Measurements from ENCODE around the gene SNX32. TPM values are rescaled to one million over a fixed set of nuclear protein-coding genes. Genes with fewer than 3 reads are reported as not detected.

SNX32 gene
- total RNA-seq, 1 donor, result under 0.01 TPM

GRCh38 chr11:65899356-65900124, 65.8 kb downstream of the SNX32 start:
- TF ChIP-seq, protein P1, sequence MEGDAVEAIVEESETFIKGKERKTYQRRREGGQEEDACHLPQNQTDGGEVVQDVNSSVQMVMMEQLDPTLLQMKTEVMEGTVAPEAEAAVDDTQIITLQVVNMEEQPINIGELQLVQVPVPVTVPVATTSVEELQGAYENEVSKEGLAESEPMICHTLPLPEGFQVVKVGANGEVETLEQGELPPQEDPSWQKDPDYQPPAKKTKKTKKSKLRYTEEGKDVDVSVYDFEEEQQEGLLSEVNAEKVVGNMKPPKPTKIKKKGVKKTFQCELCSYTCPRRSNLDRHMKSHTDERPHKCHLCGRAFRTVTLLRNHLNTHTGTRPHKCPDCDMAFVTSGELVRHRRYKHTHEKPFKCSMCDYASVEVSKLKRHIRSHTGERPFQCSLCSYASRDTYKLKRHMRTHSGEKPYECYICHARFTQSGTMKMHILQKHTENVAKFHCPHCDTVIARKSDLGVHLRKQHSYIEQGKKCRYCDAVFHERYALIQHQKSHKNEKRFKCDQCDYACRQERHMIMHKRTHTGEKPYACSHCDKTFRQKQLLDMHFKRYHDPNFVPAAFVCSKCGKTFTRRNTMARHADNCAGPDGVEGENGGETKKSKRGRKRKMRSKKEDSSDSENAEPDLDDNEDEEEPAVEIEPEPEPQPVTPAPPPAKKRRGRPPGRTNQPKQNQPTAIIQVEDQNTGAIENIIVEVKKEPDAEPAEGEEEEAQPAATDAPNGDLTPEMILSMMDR (IDR thresholded peaks at IDR 0.05; ENCODE audit: insufficient read depth, low read depth, low read length), result no peak
- peak; percentile 82 for DNase-seq (ENCODE audit: low read depth)
- peak overlapping the region; percentile 84 for H3K4me3 ChIP-seq (ENCODE audit: low read depth, low read length)

DNA sequence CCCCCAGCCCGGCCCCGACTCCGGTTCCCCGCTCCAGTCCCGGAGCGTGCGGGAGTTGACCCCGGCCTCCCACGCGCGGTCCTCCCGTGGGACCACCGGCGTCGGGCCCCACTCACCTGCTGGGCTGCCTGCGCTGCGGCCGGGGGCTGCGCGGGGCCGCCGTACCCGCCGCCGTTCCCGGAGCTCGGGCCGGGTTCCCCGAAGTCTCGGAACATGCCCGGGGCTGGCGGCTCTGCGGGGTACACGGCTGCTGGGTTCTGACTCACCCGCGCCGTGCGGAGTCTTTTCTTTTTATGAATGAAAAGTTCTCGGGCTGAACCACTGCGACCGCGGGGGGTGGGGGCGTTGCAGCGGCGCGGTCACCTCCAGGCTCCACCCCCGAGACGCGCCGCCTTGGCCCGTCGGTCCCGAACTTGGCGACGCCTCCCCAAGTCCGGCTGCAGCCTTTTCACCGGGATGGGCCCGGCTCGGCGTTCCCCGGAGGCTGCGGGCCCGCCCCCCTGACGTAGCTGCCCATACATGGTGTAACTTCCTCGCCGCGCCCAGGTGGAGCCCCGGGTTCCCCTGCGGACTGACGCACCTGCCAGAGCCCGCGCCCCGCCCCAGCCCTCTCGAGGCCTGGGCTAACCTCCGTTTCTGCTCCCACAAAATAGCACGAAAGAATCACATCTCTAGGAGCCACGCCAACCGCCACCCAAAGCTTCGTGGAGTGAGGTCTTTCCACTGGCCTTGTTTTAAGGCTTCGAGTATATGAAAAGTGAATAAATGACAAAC, 66.5 kb downstream of the SNX32 start, which contains the start of gene FOSL1:
TSS of gene FOSL1 (minus strand) at position 264 of the 774 bp plus-strand sequence. CDS start at position 215, 49 bp downstream.
- DNase-seq (ENCODE audit: low read depth), result peak; percentile 96
- peak within 1 kb of the TSS; percentile 84 for H3K4me3 ChIP-seq (ENCODE audit: low read depth, low read length)
- TF ChIP-seq, protein P1 (IDR thresholded peaks at IDR 0.05; ENCODE audit: insufficient read depth, low read depth, low read length), result no peak

- TF ChIP-seq, protein P1 (IDR thresholded peaks at IDR 0.05; ENCODE audit: insufficient read depth, low read depth, low read length), result no peak
- DNase-seq (ENCODE audit: low read depth), result no peak
- H3K4me3 ChIP-seq (ENCODE audit: low read depth, low read length), result no peak overlapping the region
Observed at GRCh38 chr11:65900899-65901180, 67.1 kb downstream of the SNX32 start.

DNA sequence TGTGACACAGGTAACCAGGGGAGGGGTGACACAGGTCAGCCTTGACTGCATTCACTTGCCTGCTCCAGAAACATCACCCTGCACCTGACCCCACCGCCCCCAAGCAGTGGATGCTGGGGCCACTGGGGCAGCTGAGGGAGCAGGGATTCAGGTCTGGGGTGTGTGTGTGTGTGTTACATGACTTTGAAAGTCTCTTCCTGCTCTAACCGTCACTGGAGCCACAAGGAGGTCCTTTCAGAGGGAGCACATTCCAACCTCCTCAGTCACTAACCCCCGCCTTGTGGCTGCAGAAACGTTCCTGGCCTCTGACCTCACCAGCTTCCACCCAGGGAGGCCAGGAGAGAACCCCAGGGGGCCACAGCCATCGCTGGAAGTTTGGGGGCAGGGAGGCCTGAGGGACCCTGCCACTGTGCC, 69.3 kb downstream of the SNX32 start:
- TF ChIP-seq, protein P1 (IDR thresholded peaks at IDR 0.05; ENCODE audit: insufficient read depth, low read depth, low read length), result no peak
- no peak overlapping the region for H3K4me3 ChIP-seq (ENCODE audit: low read depth, low read length)
- peak; percentile 76 for DNase-seq (ENCODE audit: low read depth)

Other genes with a start within 250 kb of the SNX32 start
- under 0.01 TPM in 1 of 2 replicates, not detected in the other for gene KCNK7, start 238.2 kb upstream of the SNX32 start, total RNA-seq
- gene MAP3K11, start 219.7 kb upstream of the SNX32 start, total RNA-seq, result 28.9 and 29.3 TPM in 2 replicates
- 32.4 and 33.5 TPM in 2 replicates for gene PCNX3, start 218.2 kb upstream of the SNX32 start, total RNA-seq
- gene SIPA1, start 195.9 kb upstream of the SNX32 start, total RNA-seq, result 34.5 and 34.8 TPM in 2 replicates
- 22.2 and 24.2 TPM in 2 replicates for gene RELA, start 171.0 kb upstream of the SNX32 start, total RNA-seq
- 33.2 and 42.2 TPM in 2 replicates for gene KAT5, start 121.7 kb upstream of the SNX32 start, total RNA-seq
- 41.5 and 44.1 TPM in 2 replicates for gene RNASEH2C, start 113.2 kb upstream of the SNX32 start, total RNA-seq
- gene AP5B1, start 53.0 kb upstream of the SNX32 start, total RNA-seq, result 13.8 and 16.4 TPM in 2 replicates
- not detected in 2 replicates for gene OVOL1, start 46.9 kb upstream of the SNX32 start, total RNA-seq
- gene CFL1, start 24.2 kb downstream of the SNX32 start, total RNA-seq, result 1,115 and 1,444 TPM in 2 replicates
- gene MUS81, start 26.5 kb downstream of the SNX32 start, total RNA-seq, result 71.2 and 75.7 TPM in 2 replicates
- 77.7 and 79.6 TPM in 2 replicates for gene EFEMP2, start 38.8 kb downstream of the SNX32 start, total RNA-seq
- 0.43 TPM in 1 of 2 replicates, not detected in the other for gene CTSW, start 45.9 kb downstream of the SNX32 start, total RNA-seq
- gene FIBP, start 54.5 kb downstream of the SNX32 start, total RNA-seq, result 144 and 158 TPM in 2 replicates
- 37.1 and 49.0 TPM in 2 replicates for gene CCDC85B, start 56.7 kb downstream of the SNX32 start, total RNA-seq
- 18.0 and 41.0 TPM in 2 replicates for gene FOSL1, start 66.4 kb downstream of the SNX32 start, total RNA-seq
- gene C11orf68, start 85.1 kb downstream of the SNX32 start, total RNA-seq, result 25.8 and 31.5 TPM in 2 replicates
- gene DRAP1, start 85.5 kb downstream of the SNX32 start, total RNA-seq, result 216 and 218 TPM in 2 replicates
- gene TSGA10IP, start 111.5 kb downstream of the SNX32 start, total RNA-seq, result not detected in 2 replicates
- 25.5 and 26.7 TPM in 2 replicates for gene SART1, start 127.8 kb downstream of the SNX32 start, total RNA-seq
- gene EIF1AD, start 168.2 kb downstream of the SNX32 start, total RNA-seq, result 34.8 and 35.4 TPM in 2 replicates
- 19.9 and 24.8 TPM in 2 replicates for gene BANF1, start 168.5 kb downstream of the SNX32 start, total RNA-seq
- gene CST6, start 178.0 kb downstream of the SNX32 start, total RNA-seq, result under 0.01 TPM in 1 of 2 replicates, not detected in the other
- gene CATSPER1, start 192.5 kb downstream of the SNX32 start, total RNA-seq, result under 0.01 and 0.43 TPM in 2 replicates
- gene GAL3ST3, start 215.2 kb downstream of the SNX32 start, total RNA-seq, result under 0.01 TPM in 1 of 2 replicates, not detected in the other
- 130 and 151 TPM in 2 replicates for gene SF3B2, start 218.4 kb downstream of the SNX32 start, total RNA-seq
- 36.7 and 41.2 TPM in 2 replicates for gene PACS1, start 236.3 kb downstream of the SNX32 start, total RNA-seq

All from fibroblast of villous mesenchyme (primary cell).